ACHN (cell line): ENCODE data around the gene PPAN.

Source experiments
- DNase-seq: peaks from one replicate; pipeline ENCODE4 v3.0.0-alpha.2; 2015
- in situ Hi-C: cut with HindIII; loops from 2 replicates; pipeline ENCODE4 v1.10.0; 2017; ENCODE audit warnings: low sequenced_read_pairs, low pct_ligation_motif_present, low pct_unique_long_range_greater_than_20kb

The PPAN gene

DNA sequence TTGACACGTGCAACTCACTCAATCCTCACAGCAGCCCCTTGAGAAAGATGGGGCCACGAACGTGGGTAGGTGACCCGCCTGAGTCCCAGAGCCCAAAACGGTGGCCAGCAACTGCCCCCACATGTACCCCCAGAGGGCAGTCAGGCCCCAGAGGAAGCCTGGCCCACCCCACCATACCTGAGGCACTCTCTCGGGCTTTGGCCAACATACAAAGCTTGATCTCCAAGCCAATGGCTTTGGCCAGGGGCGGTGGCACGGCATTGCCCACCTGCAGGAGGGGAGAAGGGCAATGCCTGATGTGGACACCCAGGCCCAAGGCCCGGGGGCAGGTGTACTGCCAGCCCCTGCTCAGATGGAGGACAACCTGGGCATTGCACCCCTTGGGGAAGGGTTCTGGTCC is 27.9 kb downstream of the PPAN start:
- in situ Hi-C loops = no loop called here
- DNase-seq = no peak

DNA sequence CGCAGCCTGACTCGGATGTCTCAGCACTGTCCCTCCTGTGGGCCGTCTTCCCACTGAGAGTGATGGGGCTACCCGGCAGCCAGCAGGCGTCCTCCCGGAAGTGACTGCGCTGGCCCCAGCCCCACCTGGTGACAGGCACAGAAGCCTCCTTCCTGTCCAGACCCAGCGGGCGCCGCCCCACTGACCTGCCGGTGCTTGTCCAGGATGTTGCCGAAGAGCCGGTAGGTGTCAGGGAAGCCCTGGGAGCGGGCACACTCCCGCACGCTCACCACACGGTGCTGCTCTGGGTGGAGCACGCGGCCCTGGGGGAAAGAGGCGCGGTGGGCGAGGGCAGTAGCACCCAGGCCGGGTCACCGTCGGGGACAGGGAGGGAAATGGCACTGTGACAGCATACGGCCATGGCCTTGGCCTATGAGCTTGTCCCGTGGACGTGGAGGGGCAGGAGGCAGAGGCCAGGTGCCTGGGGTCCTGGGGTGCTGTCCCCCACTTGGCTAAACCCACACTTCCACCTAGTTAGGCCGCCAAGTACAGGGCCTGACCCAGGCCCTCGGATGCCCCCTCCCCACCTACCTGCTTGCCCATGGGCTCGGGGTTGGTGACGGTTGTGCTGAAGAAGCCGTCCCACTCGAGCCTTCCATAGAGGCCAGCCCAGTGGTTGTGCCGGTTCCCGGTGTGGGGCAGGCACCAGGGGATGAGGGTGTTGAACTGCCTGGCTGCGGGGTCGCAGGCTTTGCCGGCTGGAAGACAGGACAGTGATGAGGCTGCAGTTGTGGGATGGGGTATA is 29.6 kb downstream of the PPAN start:
- no peak for DNase-seq
- in situ Hi-C loops = no loop called here

DNA sequence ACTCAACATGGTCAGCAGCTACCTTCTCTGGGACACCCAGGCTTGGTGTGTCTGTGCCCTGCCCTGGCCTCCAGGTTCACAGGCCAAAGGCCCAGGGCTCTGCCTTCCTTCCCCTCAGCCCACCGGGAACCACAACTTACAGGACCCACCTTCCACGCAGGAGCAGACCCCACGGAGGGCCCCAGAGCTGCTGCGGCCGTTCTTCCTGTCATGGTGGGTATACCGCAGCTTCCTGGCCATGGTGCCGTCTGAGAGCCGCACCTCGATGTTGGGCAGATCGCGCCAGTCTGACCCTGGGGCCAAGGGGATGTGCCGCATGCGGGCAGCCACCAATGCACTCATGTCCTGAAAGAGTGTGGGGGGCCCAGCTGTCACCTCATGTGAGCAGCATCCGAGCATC is 30.8 kb downstream of the PPAN start:
- no peak for DNase-seq
- in situ Hi-C loops = no loop called here

DNA sequence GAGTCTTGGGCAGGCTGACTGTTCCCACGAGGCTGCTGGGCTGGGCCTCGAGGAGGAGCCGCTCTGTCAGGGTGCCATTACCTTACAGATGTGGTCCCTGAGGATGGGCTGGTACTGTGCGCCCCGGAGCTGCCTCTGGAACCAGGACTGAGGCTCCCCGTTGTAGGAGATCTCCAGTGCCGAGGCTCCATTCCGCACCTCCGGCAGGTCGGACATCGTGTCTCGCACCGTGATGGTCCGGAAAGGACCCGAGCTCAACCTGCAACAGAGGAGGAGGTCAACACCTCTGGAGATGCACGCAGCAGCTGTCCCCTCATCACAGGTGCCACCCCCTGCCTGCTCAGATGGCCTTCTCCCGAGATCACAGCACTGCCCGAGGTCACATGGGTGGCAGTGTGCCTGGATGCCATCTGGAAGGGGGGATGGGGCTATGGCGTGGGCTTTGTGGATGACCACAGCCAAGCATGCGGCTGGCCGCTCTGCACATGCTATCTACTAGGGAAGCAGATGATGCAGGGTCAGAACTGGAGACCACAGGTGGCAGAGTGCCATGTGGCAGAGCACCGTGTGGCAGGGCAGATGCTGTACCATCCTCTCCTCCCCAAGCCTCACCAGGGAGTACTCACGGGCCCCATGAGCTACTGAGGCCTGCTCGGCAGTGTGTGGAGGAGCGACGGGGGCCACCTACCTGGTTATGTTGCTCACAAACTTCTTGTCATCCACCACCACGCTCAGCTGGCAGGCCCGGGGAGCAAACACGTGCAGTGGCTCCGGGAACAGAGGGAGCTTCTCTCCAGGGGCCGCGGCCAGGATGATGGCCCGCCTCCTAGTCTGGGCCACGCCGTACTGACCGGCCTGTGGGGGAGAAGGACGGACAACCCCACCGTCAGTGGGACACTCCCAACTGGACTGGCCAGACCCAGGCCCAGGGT is 31.9 kb downstream of the PPAN start:
- no peak for DNase-seq
- in situ Hi-C loops = no loop called here

DNA sequence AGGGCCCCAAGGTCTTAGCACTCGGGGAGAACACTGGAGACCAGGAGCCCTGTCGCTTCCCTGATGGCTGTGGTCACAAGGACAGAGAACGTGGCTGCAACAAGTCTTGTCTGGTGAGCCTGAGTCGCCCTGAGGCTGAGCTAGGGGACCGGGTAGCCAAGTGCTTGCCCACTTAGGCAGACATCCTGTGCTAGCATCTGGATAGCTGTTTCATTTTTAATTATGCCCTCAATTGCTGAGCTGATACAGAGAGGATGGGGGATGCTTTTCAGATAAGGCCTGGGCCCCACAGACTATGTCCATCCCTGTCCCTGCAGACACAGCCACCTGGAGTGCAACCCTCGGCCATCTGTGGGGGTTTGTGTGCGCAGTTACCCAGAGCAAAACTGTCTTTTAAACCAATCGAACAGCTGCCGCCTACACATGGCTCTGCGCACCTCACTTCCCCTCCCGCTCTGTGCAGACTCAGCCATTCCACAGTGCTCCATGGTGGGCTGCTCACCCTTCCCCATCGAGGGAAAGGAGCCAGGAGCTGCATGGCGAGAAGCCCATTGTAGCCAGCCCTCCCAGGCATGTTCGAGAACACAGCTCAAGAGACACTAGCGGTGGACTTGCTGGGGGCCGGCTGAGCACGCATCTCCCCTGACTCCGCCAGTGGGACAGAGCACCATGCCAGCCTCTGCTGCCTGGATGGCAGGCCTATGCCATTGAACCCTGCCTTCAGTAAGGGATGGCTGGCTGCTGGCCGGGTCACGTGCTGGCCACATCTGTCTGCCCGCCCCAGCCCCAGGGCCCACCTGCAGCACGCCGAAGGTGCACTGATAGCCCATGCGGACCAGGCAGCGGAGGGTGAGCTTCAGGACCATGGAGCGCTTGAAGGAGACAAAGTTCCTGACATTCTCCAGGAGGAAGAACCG is 33.0 kb downstream of the PPAN start:
- in situ Hi-C loops = no loop called here
- DNase-seq = no peak

DNA sequence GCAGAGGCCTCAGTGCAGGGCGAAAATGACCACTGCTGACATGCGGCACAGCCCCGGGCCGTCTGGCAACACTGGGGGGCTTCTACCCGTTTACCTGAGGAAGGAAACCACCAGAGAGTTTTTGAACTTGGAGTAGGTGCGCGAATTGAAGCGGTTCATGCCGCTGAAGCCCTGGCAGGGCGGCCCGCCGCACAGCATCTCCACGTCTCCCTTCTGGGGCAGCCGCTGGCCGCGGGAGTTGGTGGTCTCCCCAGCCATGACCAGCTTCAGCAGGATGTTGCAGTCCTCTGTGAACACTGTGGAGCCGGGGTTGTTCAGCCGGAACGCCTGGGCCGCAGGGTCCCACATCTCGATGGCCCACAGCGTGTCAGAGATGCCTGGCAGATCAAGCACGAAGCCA is 33.8 kb downstream of the PPAN start:
- no peak for DNase-seq
- in situ Hi-C loops = no loop called here

DNA sequence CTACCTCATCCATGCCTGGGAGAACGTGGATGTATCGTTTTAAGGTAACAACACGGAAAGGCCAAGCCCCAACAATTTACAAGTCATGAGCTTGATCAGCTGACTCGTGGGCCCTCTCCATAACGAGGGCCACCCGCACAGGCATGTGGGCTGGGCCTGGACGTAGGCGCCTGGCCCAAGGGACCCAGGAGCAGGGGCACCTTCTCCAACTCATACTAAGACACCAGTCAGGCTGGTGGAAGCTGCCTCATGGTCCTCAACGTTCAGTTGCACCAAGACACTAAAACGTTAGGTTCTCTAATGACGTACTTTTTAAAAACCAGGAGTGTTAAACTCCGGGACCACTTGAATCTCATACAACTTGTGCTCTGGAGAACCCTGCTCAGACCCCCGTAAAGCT is 35.3 kb downstream of the PPAN start:
- no peak for DNase-seq
- in situ Hi-C loops = no loop called here

DNA sequence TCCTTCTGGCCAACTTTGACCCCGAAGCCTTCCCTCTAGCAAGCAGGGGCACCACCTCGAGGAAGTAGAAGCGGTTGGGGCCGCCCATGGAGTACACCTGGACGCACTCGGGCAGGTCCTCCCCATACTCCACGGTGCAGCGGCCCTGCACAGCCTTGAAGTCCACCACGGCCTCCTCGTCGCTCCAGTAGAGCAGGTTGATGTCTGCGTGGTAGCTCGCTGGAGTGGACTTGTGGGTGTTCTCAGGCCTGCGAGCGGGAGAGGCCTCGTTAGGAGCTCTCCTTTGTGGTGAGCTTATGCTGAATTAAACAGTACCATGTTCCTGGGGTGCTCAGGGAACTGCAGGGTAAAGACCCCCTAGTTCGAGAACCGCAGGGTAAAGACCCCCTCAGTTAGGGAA is 35.8 kb downstream of the PPAN start:
- in situ Hi-C loops = no loop called here
- no peak for DNase-seq

DNA sequence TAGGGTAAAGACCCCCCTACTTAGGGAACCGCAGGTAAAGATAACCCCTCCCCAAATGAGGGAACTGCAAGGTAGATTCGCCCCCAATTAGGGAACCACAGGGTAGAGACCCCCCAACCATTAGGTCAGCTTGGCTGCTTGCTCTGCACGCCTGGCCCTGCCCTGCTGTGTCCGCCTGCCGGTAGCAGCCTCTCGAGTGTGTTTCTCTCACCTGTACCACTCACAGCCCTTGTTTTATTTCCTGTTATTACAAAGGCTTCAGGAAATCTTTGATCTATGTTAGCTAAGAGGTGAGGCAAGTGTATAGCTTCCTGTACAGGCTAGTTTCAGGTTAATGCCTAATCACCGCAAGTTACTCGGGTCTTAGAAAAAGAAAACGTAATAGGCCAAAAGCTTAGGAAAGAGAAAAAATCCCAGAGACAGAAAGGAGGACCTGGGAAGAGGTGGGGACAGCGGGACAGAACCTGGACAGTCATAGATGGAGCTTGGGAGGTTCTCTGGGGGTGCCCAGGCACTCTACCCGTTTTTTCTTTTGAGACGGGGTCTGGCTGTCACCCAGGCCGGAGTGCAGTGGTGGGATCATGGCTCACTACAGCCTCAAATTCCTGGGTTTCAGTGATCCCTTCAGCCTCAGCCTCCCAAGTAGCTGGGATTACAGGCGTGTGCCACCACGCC is 36.7 kb downstream of the PPAN start:
- in situ Hi-C loops = no loop called here
- DNase-seq = no peak

DNA sequence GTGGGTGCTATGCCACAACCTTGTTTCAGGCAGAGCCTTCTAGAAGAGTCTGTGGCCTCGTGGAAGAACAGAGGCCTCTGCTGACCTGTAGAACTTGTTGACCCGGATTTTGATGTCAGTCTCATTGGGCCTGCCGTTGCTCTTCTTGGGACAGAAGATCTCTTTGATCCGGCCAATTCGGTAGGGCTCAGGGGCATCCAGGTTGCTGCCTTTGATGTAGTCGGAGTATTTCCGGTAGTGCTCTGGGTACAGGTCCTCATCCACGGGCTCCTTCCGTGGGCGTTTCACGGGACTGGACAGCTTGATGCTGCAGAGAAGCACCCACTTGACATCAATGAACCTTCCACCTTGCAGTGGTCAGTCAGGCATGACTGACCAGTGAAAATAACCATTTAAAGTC is 37.5 kb downstream of the PPAN start:
- DNase-seq = no peak
- in situ Hi-C loops = no loop called here

DNA sequence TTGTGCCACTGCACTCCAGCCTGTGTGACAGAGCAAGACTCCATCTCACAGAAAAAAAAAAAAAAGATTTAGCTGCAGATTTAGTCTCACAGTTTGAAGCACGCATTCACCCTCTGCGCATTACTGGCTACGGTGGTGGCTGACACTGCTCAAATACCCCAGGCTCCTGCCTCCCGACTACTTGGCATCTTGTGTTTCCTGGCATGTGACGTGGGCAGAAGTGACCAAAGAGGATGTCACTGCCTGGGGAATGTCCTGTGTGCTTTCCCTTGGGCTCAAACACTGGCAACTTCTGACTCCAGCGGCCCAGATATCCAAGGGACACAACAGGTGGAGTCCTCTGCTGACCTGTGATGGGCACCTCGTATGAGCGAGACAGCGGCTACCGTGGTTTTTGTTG is 38.2 kb downstream of the PPAN start:
- in situ Hi-C loops = no loop called here

DNA sequence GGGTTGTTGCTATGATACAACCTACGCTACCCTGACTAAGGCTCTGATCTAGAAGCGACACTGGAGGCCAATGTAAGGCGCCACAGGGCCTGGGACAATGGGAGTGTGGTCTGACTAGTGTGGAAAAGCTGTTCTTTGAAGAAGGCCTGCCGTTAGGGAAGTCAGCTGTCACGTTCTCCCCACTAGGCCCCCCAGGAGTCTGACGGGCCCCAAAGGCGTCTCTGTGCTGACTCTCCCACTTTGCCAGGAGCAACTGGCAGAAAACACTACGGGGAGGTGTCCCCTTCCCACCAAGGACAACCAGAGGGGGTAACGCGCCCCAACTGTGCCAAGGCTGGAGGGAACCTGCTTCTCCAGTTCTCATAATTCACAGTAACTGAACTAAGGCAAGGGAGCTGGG is 38.9 kb downstream of the PPAN start:
- in situ Hi-C loops = no loop called here
- DNase-seq = no peak

More for the DNA sequence above, 38.2 kb downstream of the PPAN start:
- no peak for DNase-seq

DNA sequence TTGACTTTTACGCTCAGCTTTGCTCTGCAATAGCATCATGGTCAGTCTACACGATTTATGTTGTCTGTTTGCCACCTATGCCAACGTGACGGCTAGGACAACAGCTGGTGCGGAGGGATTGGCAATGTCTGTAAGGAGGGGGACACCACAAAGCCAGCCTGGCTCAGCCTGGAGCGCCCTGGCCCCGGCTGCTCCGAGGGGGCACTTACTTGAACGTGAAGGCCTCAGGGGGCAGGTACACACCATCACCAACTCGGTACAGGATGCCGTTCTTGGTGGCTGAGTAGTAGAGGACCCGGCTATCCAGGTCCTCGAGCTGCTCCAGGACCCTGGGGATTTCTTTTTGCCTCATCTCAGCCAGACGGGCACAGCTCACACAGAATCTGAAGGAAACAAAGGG is 40.0 kb downstream of the PPAN start:
- in situ Hi-C loops = no loop called here
- no peak for DNase-seq

DNA sequence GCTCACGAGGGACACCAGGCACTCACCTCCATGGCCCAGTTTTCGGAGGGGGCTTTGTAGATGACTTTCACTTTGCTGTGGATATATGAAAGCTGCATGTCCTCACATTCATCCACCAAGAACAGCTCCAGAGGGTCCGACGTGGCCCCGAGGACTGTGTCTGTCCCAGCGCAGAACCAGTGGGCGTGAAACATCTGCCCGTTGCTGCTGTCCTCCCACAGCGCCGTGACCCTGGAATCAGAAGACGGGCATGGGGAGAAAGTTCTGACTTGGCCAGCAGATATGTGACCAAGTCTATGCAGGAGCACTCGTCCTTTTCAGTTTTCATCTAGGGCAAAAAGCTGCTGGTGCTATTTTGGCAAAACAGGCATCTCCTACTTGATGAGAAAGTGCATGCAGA is 43.3 kb downstream of the PPAN start:
- DNase-seq = no peak
- in situ Hi-C loops = no loop called here

DNA sequence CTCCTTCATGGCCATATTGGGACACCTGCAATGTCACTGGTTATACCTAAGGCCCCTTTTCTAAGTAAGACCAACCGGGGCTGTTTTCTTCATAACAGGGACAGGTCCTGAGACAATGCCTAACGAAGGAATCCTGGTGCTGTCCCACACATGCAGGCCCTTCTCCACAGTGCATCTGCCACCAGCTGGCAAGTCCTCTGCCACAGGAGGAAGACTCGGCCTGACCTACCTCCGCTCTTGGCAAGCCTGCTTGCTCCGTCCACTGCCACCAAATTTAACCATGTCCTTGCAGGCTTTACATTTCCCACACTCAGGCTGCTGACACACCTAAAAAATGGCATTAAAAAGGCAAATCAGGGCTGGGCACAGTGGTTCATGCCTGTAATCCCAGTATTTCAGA is 45.4 kb downstream of the PPAN start:
- DNase-seq = no peak
- in situ Hi-C loops = no loop called here

DNA sequence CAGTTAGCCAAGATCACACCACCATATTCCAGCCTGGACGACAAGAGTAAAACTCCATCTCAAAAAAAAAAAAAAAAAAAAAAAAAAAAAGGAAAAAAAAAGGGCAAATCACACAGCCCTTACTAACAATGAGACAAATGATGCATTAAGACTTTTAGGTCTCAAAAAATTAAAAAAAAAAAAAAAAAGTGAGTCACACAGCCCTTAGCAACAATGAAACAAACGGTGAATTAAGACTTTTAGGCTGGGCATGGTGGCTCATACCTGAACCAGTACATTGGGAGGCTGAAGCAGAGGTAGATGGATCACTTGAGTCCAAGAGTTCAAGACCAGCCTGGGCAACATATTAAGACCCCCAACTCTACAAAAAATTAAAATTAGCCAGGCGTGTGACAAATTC is 45.9 kb downstream of the PPAN start:
- in situ Hi-C loops = no loop called here
- no peak for DNase-seq

DNA sequence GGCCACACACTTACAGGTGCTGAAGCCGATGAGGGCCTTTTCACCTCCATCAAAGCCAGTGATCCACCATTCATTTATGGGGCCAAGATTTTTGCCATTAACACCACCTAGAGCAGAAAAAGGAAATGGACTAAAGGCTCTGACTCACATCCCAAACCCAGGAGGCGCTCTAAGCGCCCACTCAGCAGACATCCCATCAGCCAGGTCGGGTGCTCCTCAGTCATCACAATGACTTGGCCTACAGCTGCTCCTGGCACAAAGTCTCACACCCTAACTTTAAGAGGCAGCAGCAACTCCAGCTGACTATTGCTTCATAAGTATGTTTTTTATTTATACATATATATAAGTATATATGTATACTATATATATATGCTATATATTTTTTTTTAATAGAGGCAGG is 49.7 kb downstream of the PPAN start:
- in situ Hi-C loops = no loop called here
- no peak for DNase-seq

DNA sequence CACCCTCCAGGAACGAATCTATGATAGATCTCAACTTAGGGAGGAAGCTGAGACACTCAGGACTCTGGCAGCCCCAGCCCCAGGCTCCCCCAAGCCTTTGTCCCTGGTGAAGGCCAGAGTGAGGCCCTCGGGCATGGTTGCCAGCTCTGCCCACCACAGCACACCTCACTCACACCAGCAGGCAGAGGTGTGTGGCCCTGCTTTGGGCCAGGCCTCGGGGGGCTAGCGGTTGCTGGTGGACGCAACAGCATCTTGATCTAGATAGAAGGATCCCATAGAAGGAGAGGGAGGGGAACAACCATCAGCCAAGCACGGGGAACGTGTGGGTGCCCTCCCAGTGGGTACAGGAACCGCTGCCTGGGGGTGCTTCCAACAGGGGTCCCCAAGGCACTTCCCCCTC is 51.9 kb downstream of the PPAN start:
- no peak for DNase-seq
- in situ Hi-C loops = no loop called here
